ENCODE data around the gene ABLIM2.

DNA sequence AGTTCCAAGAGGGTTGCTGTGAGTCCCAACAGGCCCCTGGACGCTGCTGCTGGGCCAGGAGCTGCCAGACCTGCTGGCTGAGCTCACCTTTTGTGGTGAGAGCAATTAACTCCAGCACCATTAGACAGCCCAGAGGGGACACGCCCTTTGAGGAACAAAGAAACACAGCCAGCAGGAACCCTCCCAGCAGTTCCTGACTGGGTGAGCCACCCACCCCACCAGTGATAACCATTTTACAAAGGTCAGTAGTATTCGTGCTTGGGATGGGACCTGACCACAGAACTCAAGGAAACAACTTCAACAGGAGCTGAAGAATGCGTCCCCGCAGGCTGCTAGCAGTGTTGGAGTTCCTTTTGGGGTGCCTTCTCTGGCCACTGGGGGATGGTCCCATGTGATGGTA, 180.1 kb downstream of the ABLIM2 start:
- TF ChIP-seq, protein P1, sequence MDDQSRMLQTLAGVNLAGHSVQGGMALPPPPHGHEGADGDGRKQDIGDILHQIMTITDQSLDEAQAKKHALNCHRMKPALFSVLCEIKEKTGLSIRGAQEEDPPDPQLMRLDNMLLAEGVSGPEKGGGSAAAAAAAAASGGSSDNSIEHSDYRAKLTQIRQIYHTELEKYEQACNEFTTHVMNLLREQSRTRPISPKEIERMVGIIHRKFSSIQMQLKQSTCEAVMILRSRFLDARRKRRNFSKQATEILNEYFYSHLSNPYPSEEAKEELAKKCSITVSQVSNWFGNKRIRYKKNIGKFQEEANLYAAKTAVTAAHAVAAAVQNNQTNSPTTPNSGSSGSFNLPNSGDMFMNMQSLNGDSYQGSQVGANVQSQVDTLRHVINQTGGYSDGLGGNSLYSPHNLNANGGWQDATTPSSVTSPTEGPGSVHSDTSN (IDR thresholded peaks at IDR 0.05), result no peak
- no peak for TF ChIP-seq NR3C1 (IDR thresholded peaks at IDR 0.05)
- TF ChIP-seq RNF2 (IDR thresholded peaks at IDR 0.05; ENCODE audit: borderline replicate concordance, low read depth), result no peak
- no peak for TF ChIP-seq BHLHE40 (IDR thresholded peaks at IDR 0.05; ENCODE audit: low read depth, low read length)
